RKO (cell line): ENCODE measurements around the gene ATP9B.

Experiments
- DNase-seq: peaks from one replicate; pipeline ENCODE4 v3.0.0-alpha.2; 2016; ENCODE audit warnings: low spot score

The ATP9B gene

GRCh38 chr18:79410731-79411613 is 341.8 kb downstream of the ATP9B start:
- DNase-seq = no peak

- DNase-seq = no peak
Measured at GRCh38 chr18:79411614-79412526, 342.7 kb downstream of the ATP9B start.

- no peak for DNase-seq
Measured at GRCh38 chr18:79413025-79413424, 343.8 kb downstream of the ATP9B start.

GRCh38 chr18:79413426-79413825 is 344.2 kb downstream of the ATP9B start:
- no peak for DNase-seq

- DNase-seq = no peak
Measured at GRCh38 chr18:79413901-79414300, 344.7 kb downstream of the ATP9B start.

- no peak for DNase-seq
Measured at GRCh38 chr18:79416022-79416676, 347.0 kb downstream of the ATP9B start.

- no peak for DNase-seq
Measured at GRCh38 chr18:79416677-79417052, 347.5 kb downstream of the ATP9B start.

- DNase-seq = no peak
Measured at GRCh38 chr18:79418236-79418635, 349.0 kb downstream of the ATP9B start.

GRCh38 chr18:79418642-79419041 is 349.4 kb downstream of the ATP9B start:
- no peak for DNase-seq

GRCh38 chr18:79420033-79420745 is 351.0 kb downstream of the ATP9B start:
- DNase-seq = no peak

GRCh38 chr18:79421275-79421857 is 352.2 kb downstream of the ATP9B start:
- no peak for DNase-seq

- DNase-seq = no peak
Measured at GRCh38 chr18:79422022-79422782, 353.0 kb downstream of the ATP9B start.

- DNase-seq = no peak
Measured at GRCh38 chr18:79422783-79423165, 353.6 kb downstream of the ATP9B start.

- no peak for DNase-seq
Measured at GRCh38 chr18:79423211-79424007, 354.2 kb downstream of the ATP9B start.

- no peak for DNase-seq
Measured at GRCh38 chr18:79424008-79424565, 354.9 kb downstream of the ATP9B start.

- DNase-seq = no peak
Measured at GRCh38 chr18:79424880-79425568, 355.8 kb downstream of the ATP9B start.

- no peak for DNase-seq
Measured at GRCh38 chr18:79425569-79425886, 356.3 kb downstream of the ATP9B start.

- no peak for DNase-seq
Measured at GRCh38 chr18:79426376-79427300, 357.4 kb downstream of the ATP9B start.
